AG09309 (cell line): ENCODE data around the gene PCNX4.

Experiments
- DNase-seq: peaks from one replicate; pipeline ENCODE4 v3.0.0-alpha.2; 2010; ENCODE audit warnings: low read depth
- H3K4me3 ChIP-seq: 2 replicates; pipeline ENCODE4 v1.5.1; 2011; ENCODE audit warnings: mild to moderate bottlenecking, low read depth, low read length, moderate library complexity; ENCODE audit not compliant: control insufficient read depth
- TF ChIP-seq, protein P1 (sequence below): IDR thresholded peaks from 2 replicates; pipeline ENCODE4 v1.5.1; 2011; ENCODE audit warnings: mild to moderate bottlenecking, low read depth, low read length, inconsistent platforms; ENCODE audit not compliant: insufficient read depth, control insufficient read depth; ENCODE audit errors: missing control alignments

The PCNX4 gene

DNA sequence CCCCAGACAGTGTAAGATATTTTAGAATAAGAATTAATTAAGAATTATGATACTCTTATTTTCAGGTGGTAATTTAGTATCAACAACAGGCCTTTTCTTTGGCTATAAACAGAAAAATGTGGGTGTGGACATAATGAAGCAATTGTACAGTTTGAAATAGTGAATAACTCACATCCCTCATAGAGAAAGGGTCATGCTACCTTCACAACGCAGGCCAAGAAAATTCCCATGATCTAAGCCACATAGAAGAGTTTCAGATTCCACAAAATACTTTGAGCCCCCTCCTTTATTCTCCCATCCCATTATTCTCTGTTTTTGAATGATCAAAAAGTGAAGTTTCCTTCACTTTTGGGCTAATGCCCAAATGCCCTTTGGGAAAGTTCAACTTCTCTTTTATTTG lies 97.0 kb downstream of the PCNX4 start:
- TF ChIP-seq, protein P1, sequence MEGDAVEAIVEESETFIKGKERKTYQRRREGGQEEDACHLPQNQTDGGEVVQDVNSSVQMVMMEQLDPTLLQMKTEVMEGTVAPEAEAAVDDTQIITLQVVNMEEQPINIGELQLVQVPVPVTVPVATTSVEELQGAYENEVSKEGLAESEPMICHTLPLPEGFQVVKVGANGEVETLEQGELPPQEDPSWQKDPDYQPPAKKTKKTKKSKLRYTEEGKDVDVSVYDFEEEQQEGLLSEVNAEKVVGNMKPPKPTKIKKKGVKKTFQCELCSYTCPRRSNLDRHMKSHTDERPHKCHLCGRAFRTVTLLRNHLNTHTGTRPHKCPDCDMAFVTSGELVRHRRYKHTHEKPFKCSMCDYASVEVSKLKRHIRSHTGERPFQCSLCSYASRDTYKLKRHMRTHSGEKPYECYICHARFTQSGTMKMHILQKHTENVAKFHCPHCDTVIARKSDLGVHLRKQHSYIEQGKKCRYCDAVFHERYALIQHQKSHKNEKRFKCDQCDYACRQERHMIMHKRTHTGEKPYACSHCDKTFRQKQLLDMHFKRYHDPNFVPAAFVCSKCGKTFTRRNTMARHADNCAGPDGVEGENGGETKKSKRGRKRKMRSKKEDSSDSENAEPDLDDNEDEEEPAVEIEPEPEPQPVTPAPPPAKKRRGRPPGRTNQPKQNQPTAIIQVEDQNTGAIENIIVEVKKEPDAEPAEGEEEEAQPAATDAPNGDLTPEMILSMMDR, result no peak
- H3K4me3 ChIP-seq, result no peak overlapping the region
- no peak for DNase-seq

DNA sequence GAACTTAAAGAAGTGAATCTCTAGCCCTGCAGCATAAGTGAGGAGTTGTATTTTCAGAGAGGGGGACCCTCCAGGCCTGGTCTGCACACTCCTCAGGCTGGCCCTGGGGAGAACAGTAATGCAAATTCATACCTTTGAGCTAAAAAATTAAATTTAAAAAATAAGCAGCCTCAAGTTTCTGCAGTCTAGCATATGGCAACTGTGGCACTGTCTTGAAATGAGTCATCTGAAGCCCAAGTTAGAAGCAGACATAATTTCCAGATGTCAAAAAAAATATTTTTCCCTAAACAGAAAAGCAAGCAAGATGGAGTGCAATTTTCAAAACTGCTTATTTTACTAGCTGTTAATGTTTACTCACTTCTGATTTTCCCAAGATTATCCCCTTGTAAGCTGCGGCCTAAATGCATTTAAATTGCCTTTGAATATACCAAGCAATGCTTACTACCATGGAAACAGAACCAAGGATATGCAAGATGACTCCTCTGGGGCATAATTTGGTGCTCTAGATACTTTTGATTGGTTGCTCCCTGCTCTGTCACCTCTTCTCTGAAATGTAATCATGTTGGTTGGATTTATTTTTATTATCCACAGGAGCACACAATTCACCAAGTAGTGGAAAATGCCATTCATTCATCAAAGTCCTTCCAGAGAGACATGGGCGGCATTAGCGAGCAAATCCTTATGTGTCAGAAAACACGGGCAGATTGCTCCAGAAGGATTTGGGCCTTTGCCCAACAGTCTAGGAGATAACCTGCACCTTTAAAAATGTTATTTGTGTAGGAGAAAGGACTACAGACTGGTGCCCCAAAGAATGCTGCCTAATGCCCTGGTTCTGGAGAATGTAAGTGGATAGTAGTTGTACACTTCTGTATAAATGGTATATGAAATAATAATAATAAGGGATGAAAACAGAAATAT lies 98.5 kb downstream of the PCNX4 start:
- DNase-seq, result no peak
- TF ChIP-seq, protein P1, result no peak

DNA sequence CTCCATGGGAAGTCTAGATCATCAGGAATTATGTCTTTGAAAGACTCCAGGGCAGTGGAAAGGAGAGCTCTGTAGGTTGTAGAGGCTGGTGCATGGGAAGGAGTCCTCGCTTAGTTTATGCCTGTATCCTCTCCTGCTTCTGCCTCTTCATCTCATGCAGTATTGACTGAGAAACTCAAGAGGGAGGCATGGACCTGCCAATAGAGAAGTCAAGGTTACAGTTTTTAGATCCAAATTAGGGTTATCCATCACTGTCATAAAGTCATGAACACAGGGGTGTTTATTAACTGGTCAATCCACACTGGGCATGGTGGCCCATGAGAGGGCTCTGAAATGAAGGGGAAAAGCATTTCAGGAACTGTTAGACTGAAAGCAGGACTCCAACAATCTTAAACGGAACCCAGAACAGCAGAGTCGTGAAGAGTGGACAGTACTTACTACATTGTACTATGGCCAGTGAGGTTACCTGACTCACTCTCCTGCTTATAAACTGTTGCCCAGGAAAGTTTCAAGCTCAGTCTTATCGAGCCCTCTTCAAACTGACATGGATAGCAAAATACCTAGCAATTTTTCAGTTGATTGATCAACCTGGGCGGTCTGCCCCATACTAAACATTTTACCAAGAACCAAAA lies 103.6 kb downstream of the PCNX4 start:
- TF ChIP-seq, protein P1, result no peak
- no peak overlapping the region for H3K4me3 ChIP-seq
- no peak for DNase-seq

More for the DNA sequence above, 98.5 kb downstream of the PCNX4 start:
- H3K4me3 ChIP-seq, result no peak overlapping the region

DNA sequence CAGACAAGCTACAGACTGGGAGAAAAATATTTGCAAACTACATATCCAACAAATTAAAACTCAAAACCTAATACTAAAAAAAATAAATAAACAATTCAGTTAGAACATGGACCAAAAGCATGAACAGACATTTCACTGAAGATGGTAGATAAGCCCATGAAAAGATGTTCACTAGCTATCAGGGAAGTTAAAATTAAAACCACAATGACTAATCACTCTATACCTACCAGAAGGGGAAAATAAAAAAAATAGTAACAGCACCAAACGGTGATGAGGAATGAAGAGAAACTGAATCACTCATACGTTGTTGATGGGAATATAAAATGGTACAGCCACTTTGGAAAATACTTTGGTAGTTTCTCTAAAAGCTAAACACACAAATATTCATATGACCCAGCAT lies 104.6 kb downstream of the PCNX4 start:
- no peak overlapping the region for H3K4me3 ChIP-seq
- TF ChIP-seq, protein P1, result no peak
- DNase-seq, result no peak

DNA sequence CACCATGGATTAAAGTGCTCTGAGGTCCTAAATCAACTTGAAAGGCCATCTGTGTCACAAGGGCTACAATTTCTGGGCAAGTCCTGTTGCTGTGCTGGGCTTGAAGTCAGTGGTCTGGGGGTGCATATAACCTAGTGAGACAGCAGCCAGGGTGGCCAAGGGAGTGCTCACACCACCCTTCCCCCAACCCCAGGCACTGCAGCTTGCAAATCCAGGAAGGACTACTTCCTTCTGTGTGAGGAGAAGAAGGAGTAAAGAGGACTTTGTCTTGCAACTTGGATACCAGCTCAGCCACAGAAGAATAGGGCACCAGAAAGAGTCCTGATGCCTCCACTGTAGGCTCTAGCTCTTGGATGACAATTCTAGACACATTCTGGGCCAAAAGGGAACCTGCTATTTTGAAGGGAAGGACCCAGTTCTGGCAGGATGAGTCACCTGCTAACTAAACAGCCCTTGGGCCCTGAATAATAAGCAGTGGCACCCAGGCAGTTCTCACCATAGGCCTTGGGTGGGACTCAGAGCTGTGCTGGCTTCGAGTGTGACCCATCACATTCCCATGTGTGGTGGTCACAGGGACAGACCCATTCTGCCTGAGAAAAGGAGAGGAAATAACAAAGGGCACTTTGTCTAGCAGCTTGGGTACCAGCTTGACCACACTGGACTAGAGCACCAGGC lies 106.0 kb downstream of the PCNX4 start:
- DNase-seq, result no peak
- no peak overlapping the region for H3K4me3 ChIP-seq
- TF ChIP-seq, protein P1, result no peak

DNA sequence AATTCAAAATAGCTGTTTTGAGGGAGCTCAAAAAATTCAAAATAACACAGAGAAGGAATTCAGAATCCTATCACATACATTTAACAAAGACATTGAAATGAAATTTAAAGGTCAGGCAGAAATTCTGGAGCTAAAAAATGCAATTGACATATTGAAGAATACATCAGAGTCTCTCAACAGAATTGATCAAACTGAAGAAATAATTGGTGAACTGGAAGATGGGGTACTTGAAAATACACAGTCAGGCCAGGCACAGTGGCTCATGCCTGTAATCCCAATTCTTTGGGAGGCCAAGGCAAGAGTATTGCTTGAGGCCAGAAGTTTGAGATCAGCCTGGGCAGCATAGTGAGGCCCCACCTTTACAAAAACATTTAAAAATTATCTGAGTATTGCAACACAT lies 107.6 kb downstream of the PCNX4 start:
- TF ChIP-seq, protein P1, result no peak
- no peak overlapping the region for H3K4me3 ChIP-seq
- DNase-seq, result no peak
